ENCODE data around the gene NTPCR.
"Not testable (repeated sequence)": the region's sequence is repeated elsewhere in the genome, so short reads cannot be mapped to it uniquely, and the experiment has no call there.

NTPCR gene

DNA sequence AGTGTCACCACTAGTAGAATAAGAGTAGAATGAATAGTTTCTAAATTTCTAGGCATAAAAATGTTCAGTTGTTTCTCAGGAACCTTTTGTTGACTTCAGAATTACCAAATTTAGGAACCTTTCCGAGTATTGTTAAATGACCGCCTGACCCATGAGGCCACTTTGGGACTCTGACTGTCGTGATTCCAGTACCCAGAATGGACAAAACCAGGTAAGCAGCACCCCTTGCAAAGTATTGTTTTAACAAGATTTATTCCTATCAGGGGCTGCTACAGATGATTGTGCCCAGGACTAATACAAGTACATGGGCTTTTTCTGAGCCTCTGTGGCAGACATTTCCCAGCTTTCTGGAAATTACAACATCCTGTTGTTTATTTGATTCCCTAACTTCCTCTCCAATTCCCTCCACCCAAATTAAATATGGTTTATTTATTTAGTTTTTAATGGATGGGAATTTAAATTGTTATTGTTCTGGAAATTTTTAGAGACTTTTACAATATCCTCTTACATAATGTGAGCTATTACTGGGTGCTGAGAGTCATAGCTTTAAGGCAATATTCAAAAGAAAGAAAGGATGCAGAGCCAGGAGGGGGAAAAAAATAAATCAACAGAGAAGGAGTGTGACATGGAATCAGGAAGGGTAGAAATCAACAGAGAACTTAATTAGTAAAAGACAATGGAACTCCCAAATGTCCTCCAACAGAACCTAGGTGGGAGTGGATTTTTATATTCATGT lies 37.4 kb upstream of the NTPCR start:
- H3K9ac ChIP-seq (ENCODE audit: low read length) = no peak overlapping the region
- H3K4me3 ChIP-seq (ENCODE audit: low read length) = no peak overlapping the region
- no peak overlapping the region for H3K27ac ChIP-seq (ENCODE audit: low read length)
- no peaks in the 10 kb centered on the region for H3K9me3 ChIP-seq (ENCODE audit: control insufficient read depth, low read depth, low read length)
- H3K36me3 ChIP-seq (ENCODE audit: control insufficient read depth, low read depth, low read length) = no peaks in the 10 kb centered on the region
- no peaks in the 10 kb centered on the region for H3K27me3 ChIP-seq (ENCODE audit: control insufficient read depth, insufficient read depth, low read length)
- H3K4me1 ChIP-seq (ENCODE audit: control insufficient read depth, low read depth, low read length) = peaks cover 16% of the 10 kb centered on the region

DNA sequence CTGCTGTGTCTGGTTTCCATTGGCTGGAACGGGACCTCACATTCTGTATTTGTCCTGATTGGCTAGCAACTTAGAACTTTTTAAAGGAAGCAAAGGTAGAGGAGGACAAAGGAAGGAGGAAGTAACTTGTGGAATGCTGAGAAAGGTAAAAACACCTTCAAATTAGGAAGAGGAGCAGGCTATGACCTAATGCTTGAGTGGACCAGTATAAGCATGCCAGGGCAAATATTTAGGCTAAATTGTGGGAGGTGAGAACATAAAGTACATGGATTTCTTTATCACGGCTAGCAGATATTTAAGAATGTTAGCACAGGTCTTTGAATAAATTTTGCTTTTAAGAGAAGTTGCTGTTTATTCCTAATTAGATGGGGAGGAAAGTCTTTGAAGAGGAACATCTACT lies 36.1 kb upstream of the NTPCR start:
- not testable (repeated sequence) for H3K9me3 ChIP-seq (ENCODE audit: control insufficient read depth, low read depth, low read length); H3K9ac ChIP-seq (ENCODE audit: low read length); H3K27me3 ChIP-seq (ENCODE audit: control insufficient read depth, insufficient read depth, low read length); H3K36me3 ChIP-seq (ENCODE audit: control insufficient read depth, low read depth, low read length); H3K4me3 ChIP-seq (ENCODE audit: low read length); H3K27ac ChIP-seq (ENCODE audit: low read length)
- H3K4me1 ChIP-seq (ENCODE audit: control insufficient read depth, low read depth, low read length) = peaks cover 16% of the 10 kb centered on the region

DNA sequence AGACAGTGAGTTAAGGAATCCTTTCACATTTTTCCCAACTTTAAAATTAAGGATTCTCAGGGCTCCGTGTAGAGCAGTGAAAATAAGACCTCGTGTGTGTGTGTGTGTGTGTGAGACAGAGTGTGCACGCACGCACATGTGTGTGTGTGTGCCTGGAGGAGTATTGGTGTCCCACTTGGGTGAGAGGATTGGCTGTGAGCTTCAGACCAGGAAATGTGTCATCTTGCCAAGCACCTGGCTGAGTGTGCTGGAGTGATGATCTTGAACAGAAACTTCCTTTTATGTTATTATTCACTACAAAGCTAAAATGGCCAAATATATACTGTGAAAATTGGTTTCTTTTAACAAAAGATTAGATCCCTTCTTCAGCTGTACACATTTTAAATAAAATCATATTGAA lies 35.2 kb upstream of the NTPCR start:
- Histone ChIP-seq H3K4me3 (ENCODE audit: low read length) (no peak overlapping the region), H3K36me3 (ENCODE audit: control insufficient read depth, low read depth, low read length) (no peaks in the 10 kb centered on the region), H3K9ac (ENCODE audit: low read length) (no peak overlapping the region), H3K27me3 (ENCODE audit: control insufficient read depth, insufficient read depth, low read length) (no peaks in the 10 kb centered on the region), H3K4me1 (ENCODE audit: control insufficient read depth, low read depth, low read length) (peaks cover 16% of the 10 kb centered on the region), H3K27ac (ENCODE audit: low read length) (no peak overlapping the region), H3K9me3 (ENCODE audit: control insufficient read depth, low read depth, low read length) (no peaks in the 10 kb centered on the region)

DNA sequence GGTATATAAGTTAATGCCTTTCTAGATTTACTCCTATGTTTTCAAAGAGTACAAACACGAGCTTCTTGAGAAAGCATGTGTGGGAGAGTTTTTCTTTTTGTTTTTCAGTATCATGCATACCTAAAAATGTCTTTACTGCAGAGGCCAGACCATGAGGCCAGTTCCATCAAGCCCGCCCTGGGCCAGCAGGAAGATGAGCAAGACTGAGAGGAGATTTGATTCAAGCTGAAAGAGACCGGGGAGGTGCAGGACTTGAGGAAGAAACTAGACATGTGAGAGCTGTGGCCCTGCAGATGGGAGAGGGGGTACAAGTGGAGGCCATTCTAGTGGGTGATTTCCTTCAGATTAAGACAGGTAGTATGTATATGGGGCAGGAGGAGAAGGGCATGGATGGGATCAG lies 33.4 kb upstream of the NTPCR start:
- Histone ChIP-seq H3K4me1 (ENCODE audit: control insufficient read depth, low read depth, low read length) (no peaks in the 10 kb centered on the region), H3K9ac (ENCODE audit: low read length) (no peak overlapping the region), H3K4me3 (ENCODE audit: low read length) (no peak overlapping the region), H3K9me3 (ENCODE audit: control insufficient read depth, low read depth, low read length) (no peaks in the 10 kb centered on the region), H3K36me3 (ENCODE audit: control insufficient read depth, low read depth, low read length) (no peaks in the 10 kb centered on the region), H3K27ac (ENCODE audit: low read length) (no peak overlapping the region), H3K27me3 (ENCODE audit: control insufficient read depth, insufficient read depth, low read length) (no peaks in the 10 kb centered on the region)

DNA sequence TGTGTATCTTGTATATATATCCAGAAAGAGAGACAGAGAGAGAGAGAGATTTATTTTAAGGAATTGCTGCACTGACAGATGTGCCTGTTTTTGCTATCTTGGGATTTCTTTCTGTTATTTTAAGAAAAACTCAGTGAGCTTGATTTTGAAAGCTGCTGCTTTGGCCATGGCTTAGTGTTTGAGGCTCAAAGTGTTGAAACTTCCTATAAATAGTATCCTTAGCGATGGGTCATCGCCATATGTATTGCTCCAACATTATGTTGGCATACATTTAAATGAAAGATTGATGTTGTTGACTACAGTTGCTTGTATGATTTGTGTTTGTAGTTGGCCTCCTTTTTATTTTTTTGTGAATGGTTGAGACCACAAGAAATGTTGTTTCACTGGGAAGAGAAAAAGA lies 29.0 kb upstream of the NTPCR start:
- no peaks in the 10 kb centered on the region for H3K4me1 ChIP-seq (ENCODE audit: control insufficient read depth, low read depth, low read length)
- no peak overlapping the region for H3K27ac ChIP-seq (ENCODE audit: low read length)
- H3K36me3 ChIP-seq (ENCODE audit: control insufficient read depth, low read depth, low read length) = no peaks in the 10 kb centered on the region
- H3K9ac ChIP-seq (ENCODE audit: low read length) = no peak overlapping the region
- H3K27me3 ChIP-seq (ENCODE audit: control insufficient read depth, insufficient read depth, low read length) = no peaks in the 10 kb centered on the region
- no peak overlapping the region for H3K4me3 ChIP-seq (ENCODE audit: low read length)
- no peaks in the 10 kb centered on the region for H3K9me3 ChIP-seq (ENCODE audit: control insufficient read depth, low read depth, low read length)

DNA sequence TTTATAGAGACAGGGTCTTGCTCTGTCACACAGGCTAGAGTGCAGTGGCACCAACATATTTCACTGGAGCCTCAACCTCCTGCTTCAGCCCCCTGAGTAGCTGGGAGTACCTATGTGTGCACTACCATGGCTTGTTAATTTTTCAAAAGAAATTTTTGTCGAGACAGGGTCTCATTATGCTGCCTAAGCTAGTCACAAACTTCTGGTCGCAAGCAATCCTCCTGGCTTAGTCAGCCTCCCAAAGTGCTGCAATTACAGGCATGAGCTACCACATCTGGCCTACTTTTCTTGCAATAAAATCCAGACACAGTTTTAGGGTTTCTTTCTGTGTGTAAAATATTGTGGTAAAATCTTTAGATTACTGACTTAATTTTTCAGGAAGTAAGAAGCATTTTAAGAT lies 27.9 kb upstream of the NTPCR start:
- Histone ChIP-seq H3K4me1 (ENCODE audit: control insufficient read depth, low read depth, low read length) (no peaks in the 10 kb centered on the region), H3K36me3 (ENCODE audit: control insufficient read depth, low read depth, low read length) (no peaks in the 10 kb centered on the region), H3K27ac (ENCODE audit: low read length) (no peak overlapping the region), H3K27me3 (ENCODE audit: control insufficient read depth, insufficient read depth, low read length) (no peaks in the 10 kb centered on the region), H3K4me3 (ENCODE audit: low read length) (no peak overlapping the region), H3K9ac (ENCODE audit: low read length) (no peak overlapping the region), H3K9me3 (ENCODE audit: control insufficient read depth, low read depth, low read length) (no peaks in the 10 kb centered on the region)

DNA sequence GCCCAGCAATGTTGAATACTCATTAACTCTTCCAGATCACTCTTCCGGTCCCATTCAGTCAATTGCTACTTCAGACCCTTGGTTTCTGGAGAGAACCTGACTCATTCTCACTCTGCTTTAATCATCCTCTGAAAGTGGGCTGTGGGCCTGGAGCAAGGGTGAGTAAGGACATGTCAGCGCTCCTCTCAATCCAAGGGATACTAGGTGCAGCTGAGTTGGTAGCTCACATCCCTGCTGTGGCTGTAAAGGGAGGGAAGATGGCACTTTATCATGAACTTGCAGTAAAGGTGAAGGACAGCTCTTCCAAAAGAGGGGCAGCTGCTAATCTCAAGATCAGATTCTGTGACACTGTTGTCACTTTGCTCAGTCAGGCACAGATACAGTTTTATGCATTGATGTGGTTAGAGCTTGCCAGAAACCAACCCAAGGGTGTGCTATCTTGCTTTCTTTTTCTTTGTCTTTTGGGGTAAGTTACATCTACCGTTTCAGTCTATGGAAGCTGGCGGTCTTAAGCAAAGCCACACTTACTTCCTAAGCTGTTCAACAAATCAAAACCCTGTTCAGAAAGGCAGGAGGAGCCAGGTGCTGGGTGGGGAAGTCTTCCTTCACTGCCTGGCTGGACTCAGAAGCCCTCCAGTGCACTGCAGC lies 26.5 kb upstream of the NTPCR start:
- Histone ChIP-seq H3K4me3 (ENCODE audit: low read length) (no peak overlapping the region), H3K27me3 (ENCODE audit: control insufficient read depth, insufficient read depth, low read length) (no peaks in the 10 kb centered on the region), H3K9me3 (ENCODE audit: control insufficient read depth, low read depth, low read length) (no peaks in the 10 kb centered on the region), H3K4me1 (ENCODE audit: control insufficient read depth, low read depth, low read length) (no peaks in the 10 kb centered on the region), H3K9ac (ENCODE audit: low read length) (no peak overlapping the region), H3K27ac (ENCODE audit: low read length) (no peak overlapping the region), H3K36me3 (ENCODE audit: control insufficient read depth, low read depth, low read length) (no peaks in the 10 kb centered on the region)

DNA sequence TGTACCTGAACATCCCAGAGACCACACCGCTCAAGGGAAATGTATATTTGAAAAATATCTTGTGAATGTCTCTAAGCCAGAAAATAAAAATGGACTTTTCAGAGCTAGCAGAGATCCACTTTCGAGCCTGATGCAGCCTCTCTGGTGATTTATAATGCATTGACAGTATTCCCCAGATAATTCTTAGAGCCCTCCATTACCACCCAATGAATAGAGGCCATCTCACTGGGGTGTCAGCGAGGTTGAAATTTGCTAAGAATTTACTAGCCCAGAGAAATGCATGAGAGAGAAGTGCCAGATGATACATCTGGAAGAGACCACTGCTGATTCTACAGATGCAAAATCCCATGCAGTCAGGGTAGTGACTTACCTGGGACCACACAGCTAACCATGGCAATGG lies 25.5 kb upstream of the NTPCR start:
- Histone ChIP-seq H3K27ac (ENCODE audit: low read length) (no peak overlapping the region), H3K36me3 (ENCODE audit: control insufficient read depth, low read depth, low read length) (no peaks in the 10 kb centered on the region), H3K9ac (ENCODE audit: low read length) (no peak overlapping the region), H3K4me3 (ENCODE audit: low read length) (no peak overlapping the region), H3K27me3 (ENCODE audit: control insufficient read depth, insufficient read depth, low read length) (no peaks in the 10 kb centered on the region), H3K9me3 (ENCODE audit: control insufficient read depth, low read depth, low read length) (no peaks in the 10 kb centered on the region), H3K4me1 (ENCODE audit: control insufficient read depth, low read depth, low read length) (no peaks in the 10 kb centered on the region)

DNA sequence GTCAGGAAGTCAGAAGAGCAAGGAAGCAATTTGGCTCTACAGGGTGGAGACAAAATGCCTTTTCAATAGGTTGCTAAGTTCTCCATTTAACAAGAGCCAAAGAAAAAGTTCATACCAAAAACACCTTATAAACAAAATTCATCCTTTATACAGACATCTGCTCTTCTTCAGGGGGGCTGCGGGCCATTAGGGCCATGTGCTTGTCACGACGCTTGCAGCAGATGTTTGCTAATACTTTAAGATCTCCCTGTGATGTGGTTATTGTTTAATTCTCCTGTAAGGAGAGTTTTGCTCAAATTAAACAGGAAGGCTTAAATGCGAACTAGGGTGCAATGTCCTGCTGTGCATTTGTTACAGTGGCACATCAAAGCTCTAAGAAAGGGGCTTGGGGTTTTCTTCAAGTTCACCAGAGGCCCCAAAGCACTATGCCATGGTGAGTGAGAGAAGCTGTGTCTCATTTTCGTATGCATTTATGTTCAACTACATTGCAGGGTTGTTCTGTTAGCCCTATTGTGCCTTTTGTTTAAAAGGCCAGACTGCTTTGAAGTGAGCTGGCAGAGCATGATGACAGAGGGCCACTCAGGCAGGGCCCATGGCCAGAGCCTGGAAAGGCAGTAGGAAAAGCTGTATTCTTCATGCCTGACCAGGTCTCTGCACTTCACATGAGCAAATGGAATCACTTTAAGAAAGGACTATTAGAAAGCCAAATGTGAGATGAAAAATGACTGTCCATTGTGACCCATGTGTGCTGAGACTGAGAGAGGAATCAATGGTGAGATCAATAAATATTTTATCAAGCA lies 24.8 kb upstream of the NTPCR start:
- H3K9me3 ChIP-seq (ENCODE audit: control insufficient read depth, low read depth, low read length) = no peaks in the 10 kb centered on the region
- H3K9ac ChIP-seq (ENCODE audit: low read length) = no peak overlapping the region
- no peaks in the 10 kb centered on the region for H3K27me3 ChIP-seq (ENCODE audit: control insufficient read depth, insufficient read depth, low read length)
- H3K4me1 ChIP-seq (ENCODE audit: control insufficient read depth, low read depth, low read length) = no peaks in the 10 kb centered on the region
- no peak overlapping the region for H3K27ac ChIP-seq (ENCODE audit: low read length)
- H3K36me3 ChIP-seq (ENCODE audit: control insufficient read depth, low read depth, low read length) = no peaks in the 10 kb centered on the region
- H3K4me3 ChIP-seq (ENCODE audit: low read length) = no peak overlapping the region

DNA sequence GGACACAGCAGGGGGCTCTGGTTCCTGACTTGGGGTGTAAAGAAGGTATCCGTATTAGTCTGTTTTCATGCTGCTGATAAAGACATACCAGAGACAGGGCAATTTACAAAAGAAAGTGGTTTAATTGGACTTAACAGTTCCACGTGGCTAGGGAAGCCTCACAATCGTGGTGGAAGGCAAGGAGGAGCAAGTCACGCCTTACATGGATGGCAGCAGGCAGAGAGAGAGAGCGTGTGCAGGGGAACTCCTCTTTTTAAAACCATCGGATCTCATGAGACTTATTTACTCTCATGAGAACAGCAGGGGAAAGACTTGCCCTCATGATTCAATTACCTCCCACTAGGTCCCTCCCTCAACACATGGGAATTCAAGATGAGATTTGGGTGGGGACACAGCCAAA lies 23.2 kb upstream of the NTPCR start:
- not testable (repeated sequence) for H3K4me1 ChIP-seq (ENCODE audit: control insufficient read depth, low read depth, low read length)

DNA sequence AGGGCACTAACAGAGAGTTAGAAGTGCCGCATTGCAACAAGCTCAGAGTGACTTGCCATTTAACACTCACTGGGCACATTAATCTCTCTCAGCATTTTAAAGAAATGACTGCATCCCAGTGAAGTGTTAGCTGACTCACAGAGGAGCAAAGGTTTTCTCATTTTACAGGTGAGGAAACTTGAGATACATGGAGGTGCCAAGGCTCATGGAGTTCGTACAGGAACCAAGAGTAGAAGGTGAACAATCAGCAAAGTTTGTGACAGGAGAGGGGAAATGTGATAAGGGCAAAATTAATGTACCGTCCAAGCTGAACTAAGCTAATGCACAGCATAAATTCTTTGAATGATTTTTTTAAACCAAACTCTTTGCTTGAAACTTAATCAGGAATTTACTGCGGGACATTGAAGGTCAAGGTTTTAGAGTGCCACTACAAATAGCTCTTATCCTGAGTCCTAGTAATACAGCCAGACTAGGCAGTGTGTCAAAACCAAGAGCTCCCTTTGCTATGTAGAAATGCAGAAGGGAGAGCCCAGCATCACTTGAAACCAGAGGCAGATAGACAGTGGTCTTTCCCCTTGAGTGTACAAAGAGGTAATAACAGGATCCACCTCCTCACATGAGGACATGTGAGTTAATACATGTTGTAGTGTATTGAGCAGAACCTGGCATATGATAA lies 22.4 kb upstream of the NTPCR start:
- H3K9ac ChIP-seq (ENCODE audit: low read length) = no peak overlapping the region
- no peaks in the 10 kb centered on the region for H3K27me3 ChIP-seq (ENCODE audit: control insufficient read depth, insufficient read depth, low read length)
- no peaks in the 10 kb centered on the region for H3K36me3 ChIP-seq (ENCODE audit: control insufficient read depth, low read depth, low read length)
- no peaks in the 10 kb centered on the region for H3K9me3 ChIP-seq (ENCODE audit: control insufficient read depth, low read depth, low read length)
- no peak overlapping the region for H3K4me3 ChIP-seq (ENCODE audit: low read length)
- H3K4me1 ChIP-seq (ENCODE audit: control insufficient read depth, low read depth, low read length) = no peaks in the 10 kb centered on the region
- H3K27ac ChIP-seq (ENCODE audit: low read length) = no peak overlapping the region

More for the DNA sequence above, 23.2 kb upstream of the NTPCR start:
- not testable (repeated sequence) for H3K36me3 ChIP-seq (ENCODE audit: control insufficient read depth, low read depth, low read length); H3K4me3 ChIP-seq (ENCODE audit: low read length); H3K9me3 ChIP-seq (ENCODE audit: control insufficient read depth, low read depth, low read length); H3K9ac ChIP-seq (ENCODE audit: low read length); H3K27ac ChIP-seq (ENCODE audit: low read length); H3K27me3 ChIP-seq (ENCODE audit: control insufficient read depth, insufficient read depth, low read length)
